Measurements from ENCODE around the gene RIN2.
"Not testable (repeated sequence)": the region's sequence is repeated elsewhere in the genome, so short reads cannot be mapped to it uniquely, and the experiment has no call there.

Gene RIN2

DNA sequence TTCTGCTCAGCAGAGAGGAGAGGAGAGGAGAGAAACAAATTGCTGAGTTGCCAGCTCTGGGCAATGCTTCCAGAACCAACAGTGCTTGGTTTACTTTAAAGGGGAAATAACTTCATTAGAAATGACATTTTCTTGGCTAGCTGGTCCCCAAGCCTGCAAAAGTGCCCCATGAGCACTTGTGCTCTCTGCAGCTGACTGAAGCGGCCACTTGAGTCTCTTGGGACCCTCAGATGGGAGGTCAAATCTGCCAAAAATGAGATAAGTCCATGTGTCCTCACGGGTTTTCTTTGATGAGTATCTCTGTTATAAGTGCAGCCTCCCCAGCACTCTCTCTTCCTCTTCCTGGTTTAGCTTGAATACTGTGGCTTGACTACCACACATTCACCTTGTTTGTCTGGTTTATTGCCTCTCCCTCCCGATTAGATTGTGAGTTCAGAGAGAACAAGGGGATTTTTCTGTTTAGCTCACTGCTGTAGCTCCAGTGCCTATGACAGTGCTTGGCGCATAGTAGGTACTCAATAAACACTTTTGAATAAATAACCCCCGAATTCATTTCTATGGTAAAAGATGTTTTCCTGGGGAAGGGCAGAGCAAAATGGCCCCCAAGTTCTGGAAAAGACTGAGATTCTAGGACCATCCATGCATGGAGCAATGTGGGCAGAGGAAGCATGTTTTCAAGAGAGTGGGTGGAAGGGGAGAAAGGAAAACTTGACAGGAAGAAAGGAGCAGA lies 7.0 kb upstream of the RIN2 start:
- TF ChIP-seq, protein P1, sequence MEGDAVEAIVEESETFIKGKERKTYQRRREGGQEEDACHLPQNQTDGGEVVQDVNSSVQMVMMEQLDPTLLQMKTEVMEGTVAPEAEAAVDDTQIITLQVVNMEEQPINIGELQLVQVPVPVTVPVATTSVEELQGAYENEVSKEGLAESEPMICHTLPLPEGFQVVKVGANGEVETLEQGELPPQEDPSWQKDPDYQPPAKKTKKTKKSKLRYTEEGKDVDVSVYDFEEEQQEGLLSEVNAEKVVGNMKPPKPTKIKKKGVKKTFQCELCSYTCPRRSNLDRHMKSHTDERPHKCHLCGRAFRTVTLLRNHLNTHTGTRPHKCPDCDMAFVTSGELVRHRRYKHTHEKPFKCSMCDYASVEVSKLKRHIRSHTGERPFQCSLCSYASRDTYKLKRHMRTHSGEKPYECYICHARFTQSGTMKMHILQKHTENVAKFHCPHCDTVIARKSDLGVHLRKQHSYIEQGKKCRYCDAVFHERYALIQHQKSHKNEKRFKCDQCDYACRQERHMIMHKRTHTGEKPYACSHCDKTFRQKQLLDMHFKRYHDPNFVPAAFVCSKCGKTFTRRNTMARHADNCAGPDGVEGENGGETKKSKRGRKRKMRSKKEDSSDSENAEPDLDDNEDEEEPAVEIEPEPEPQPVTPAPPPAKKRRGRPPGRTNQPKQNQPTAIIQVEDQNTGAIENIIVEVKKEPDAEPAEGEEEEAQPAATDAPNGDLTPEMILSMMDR (IDR thresholded peaks at IDR 0.05; ENCODE audit: insufficient read depth, low read length, poor library complexity, severe bottlenecking) = no peak
- Histone ChIP-seq H3K4me3 (replicated peaks; ENCODE audit: low read depth, low read length) (no peak overlapping the region), H3K27me3 (replicated peaks; ENCODE audit: control insufficient read depth, insufficient read depth, low read length) (no peaks in the 10 kb centered on the region), H3K36me3 (ENCODE audit: control insufficient read depth, insufficient read depth, low read length) (no peaks in the 10 kb centered on the region)
- DNase-seq (ENCODE audit: extremely low read depth, insufficient read length) = no peak

DNA sequence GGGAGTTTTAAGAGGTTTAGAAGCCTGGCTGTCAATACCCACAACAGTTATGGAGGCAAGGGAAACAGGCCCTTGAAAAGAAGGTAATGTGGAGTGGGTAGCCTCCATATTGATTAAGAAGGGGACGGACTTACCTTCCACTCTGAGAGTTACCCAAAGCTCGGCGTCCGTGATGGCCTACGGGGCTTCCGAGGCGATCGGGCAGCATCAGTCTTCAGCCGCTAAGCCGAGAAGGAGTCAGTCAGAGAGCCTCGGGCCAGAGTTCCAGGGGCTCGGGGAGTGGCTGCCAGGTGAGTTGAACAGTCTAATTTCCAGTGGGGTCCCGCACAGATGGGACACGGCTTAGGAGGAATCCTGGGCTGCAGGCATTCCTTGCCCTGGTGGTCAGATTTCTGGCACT lies 3.9 kb upstream of the RIN2 start:
- DNase-seq (ENCODE audit: extremely low read depth, insufficient read length); H3K4me3 ChIP-seq (replicated peaks; ENCODE audit: low read depth, low read length); H3K27me3 ChIP-seq (replicated peaks; ENCODE audit: control insufficient read depth, insufficient read depth, low read length); H3K36me3 ChIP-seq (ENCODE audit: control insufficient read depth, insufficient read depth, low read length): not testable (repeated sequence)

DNA sequence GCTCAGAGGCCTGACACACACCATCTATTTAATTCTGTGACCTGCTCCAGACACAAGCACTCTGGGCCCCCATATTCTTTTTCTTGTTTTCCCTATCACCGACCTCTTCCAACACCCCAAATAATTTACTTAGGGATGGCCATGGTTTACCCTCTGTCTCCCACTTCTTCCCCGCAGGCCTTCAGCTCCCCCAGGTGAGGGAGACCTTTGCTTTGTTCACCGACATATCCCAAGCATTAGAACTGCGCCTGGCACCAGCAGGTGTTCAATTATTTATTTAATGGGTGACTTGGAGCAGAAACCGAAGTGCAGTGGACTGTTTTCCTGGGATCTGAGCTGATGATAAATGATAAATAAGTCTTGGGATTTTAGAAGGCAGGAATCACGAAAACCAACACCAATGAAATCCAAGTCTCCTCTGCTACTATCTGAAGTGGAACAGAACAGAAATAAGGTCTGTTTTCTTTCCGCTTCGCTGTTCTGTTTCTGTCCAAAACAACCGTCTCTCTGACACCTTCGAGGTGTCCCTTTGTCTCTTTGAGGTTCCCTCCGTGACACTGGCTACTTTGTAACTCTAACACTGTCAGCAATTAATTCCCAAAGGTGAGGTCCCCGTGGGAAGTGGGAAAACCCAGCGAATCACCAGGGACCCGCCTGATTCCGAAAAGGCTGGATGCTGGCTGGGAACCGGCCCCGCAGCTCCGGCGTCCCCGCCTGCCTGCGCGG lies 1.1 kb upstream of the RIN2 start:
- Histone ChIP-seq H3K4me3 (replicated peaks; ENCODE audit: low read depth, low read length) (no peak overlapping the region), H3K36me3 (ENCODE audit: control insufficient read depth, insufficient read depth, low read length) (no peaks in the 10 kb centered on the region), H3K27me3 (replicated peaks; ENCODE audit: control insufficient read depth, insufficient read depth, low read length) (peaks cover 4% of the 10 kb centered on the region)
- TF ChIP-seq, protein P1 (IDR thresholded peaks at IDR 0.05; ENCODE audit: insufficient read depth, low read length, poor library complexity, severe bottlenecking) = no peak
- no peak for DNase-seq (ENCODE audit: extremely low read depth, insufficient read length)

DNA sequence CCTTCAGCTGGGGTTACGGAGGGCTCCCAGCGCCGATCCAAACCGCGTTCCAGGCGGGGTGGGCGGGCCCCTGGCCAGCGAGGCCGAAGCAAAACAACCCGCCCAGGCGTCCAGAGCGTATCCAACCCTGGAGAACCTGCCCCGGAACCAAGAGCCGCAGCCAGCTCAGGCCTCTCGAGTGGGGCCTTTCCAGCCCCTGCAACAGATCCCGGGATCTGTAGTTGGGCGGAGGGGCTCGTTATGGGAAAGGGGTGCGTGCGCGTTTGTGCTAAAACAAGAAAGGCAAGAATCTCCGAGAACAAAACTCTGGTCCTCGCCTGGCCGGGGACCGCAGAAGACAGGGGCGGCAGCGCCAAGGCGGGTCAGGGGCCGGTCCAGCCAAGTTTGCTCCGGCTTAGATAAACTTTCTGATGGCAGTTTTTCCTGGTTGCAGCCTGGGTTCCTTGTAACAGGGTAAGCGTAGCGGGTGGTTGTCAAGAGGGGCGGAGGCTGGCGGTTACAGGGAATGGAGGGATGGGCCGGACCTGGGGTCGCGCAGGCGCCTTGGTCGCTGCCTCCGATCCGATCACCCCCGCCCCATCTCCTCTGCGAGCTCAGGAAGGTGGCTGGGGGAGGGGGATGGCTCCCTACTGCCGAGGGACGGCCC lies 448 bp upstream of the RIN2 start:
- H3K4me3 ChIP-seq (replicated peaks; ENCODE audit: low read depth, low read length) = no peak overlapping the region; the same call in 1 of the 2 replicates
- TF ChIP-seq, protein P1 (IDR thresholded peaks at IDR 0.05; ENCODE audit: insufficient read depth, low read length, poor library complexity, severe bottlenecking) = no peak
- DNase-seq (ENCODE audit: extremely low read depth, insufficient read length) = no peak

DNA sequence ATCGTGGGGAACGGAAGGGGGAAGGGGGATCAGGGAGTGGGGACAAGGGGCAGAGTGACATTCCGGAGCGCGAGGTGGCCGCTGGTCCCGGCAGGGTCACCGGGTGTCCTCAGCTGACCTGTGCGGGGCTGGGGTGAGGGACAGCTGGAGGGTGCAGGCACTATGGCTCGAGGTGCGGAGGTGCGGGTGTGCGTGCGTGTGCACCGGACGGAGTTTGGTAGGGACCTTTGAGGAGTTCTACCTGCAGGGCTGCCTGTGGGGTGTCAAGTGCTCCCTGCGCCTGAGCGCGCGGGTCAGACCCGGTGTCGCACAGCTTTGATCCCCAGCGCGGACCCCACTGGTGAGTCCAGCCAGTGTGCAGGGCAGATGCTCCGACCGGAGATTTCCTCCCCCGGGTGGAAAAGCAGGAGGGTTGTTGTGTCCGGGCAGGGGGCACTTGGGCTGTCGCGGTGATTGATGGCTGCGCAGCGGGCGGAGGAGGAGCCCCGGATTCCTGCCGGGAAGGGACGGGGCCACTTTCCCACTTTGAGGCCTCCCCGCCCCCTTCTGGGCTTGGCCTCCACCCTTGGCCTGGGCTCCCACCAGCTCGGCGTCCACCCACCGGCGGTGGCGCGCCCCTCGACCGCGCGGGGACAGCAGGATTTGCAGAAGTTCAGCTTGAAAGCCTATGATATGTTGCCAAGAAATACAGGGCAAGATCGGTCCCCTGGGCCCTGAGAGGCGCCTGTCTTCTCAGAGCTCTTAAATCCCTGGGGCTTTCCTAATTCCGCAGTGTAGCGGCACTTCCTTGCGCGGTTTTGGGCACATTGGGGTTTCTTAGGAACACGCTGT lies 658 bp downstream of the RIN2 start:
- Histone ChIP-seq H3K36me3 (ENCODE audit: control insufficient read depth, insufficient read depth, low read length) (no peaks in the 10 kb centered on the region), H3K4me3 (replicated peaks; ENCODE audit: low read depth, low read length) (no peak overlapping the region; the same call in 1 of the 2 replicates), H3K27me3 (replicated peaks; ENCODE audit: control insufficient read depth, insufficient read depth, low read length) (peaks cover 4% of the 10 kb centered on the region)
- TF ChIP-seq, protein P1 (IDR thresholded peaks at IDR 0.05; ENCODE audit: insufficient read depth, low read length, poor library complexity, severe bottlenecking) = no peak
- DNase-seq (ENCODE audit: extremely low read depth, insufficient read length) = no peak

More for the DNA sequence above, 448 bp upstream of the RIN2 start:
- Histone ChIP-seq H3K27me3 (replicated peaks; ENCODE audit: control insufficient read depth, insufficient read depth, low read length) (peaks cover 4% of the 10 kb centered on the region), H3K36me3 (ENCODE audit: control insufficient read depth, insufficient read depth, low read length) (no peaks in the 10 kb centered on the region)

Data from GM06990 (cell line).